HG03354 (cell line): Measurements from ENCODE around the gene SPAAR.
"Not testable (repeated sequence)": the region's sequence is repeated elsewhere in the genome, so short reads cannot be mapped to it uniquely, and the experiment has no call there.

Source experiments
- ATAC-seq: cut with Tn5 transposase; IDR thresholded peaks from one replicate; pipeline ENCODE4 v1.9.1; 2021; ENCODE audit warnings: mild to moderate bottlenecking; ENCODE audit not compliant: unreplicated experiment, poor library complexity, severe bottlenecking

The SPAAR gene

DNA sequence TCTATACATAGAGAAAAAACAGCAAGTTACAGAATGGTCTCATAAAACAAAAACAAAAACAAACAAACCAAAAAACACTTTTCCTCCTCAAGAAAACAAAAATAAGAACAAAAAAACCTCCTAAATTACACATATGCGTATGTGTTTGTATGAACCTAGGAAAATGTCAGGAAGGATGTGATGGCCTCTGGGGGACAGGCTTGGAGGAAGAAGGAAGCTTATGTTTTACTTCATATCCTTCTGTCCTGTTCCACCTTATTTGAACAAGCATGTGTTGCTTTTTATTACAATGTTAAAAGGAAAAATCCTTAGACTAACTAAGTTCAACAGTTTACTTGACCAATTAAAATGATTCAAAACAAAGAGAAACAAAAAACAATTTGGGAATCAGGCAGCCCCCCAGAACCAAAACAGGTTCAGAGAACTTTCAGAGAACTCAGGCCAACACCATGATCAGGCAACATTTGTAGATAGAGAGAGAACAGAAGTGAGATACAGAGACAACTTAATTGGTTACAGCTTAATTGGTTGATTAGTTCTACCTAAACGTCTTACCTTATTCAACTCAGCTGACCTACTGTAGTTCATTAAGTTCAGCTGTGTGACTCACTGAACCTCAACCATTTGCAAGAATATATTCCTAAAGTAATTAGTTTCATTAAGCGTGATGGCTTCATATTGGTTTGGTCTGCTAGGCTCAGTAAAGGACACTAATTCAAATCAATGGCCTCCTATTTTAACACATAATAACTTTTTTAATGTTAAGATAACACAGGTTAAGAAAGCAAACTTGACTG lies 10.1 kb downstream of the SPAAR start:
- ATAC-seq: no peak

DNA sequence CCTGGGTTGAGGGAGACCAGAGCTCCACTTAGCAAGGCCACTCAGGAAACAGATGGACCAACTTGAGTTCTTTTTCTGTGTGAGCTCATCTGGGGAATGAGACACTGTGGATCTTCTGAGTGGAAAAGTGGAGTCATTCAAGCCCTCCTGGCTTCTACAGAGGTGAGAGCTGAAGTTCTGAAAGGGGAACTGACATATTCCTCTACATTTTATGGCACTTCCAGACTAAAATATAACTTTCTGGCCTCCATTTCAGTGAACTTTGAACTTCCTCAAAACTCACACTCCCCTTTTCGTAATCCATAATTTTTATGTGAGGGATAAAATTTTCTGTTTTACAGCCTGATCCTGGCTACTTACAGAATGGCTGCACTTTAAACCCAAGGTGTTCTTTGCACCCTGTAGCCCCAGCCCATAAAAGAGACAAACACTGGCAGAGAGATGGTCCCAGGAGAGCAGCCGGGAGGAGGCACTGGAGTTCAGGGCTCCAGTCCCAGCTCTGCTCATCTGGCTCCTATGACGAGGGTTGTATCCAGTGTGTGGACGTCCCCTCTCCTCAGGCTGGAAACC lies 10.8 kb downstream of the SPAAR start:
- ATAC-seq: no peak

DNA sequence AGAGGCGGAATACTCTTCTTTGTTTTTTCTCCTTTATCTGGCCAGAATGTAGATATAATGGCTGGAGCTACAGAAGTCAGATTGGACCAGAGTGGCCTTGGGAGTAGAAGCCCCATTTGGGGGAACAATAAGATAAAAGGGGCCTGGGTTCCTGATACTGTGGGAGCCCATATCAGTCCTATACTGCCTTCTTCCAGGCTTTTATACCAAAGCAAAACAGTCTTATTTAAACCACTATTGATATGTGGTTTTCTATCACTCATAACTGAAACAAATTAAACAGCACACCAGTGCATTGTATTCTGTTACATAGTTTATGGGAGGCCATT lies 14.3 kb downstream of the SPAAR start:
- ATAC-seq: no peak

DNA sequence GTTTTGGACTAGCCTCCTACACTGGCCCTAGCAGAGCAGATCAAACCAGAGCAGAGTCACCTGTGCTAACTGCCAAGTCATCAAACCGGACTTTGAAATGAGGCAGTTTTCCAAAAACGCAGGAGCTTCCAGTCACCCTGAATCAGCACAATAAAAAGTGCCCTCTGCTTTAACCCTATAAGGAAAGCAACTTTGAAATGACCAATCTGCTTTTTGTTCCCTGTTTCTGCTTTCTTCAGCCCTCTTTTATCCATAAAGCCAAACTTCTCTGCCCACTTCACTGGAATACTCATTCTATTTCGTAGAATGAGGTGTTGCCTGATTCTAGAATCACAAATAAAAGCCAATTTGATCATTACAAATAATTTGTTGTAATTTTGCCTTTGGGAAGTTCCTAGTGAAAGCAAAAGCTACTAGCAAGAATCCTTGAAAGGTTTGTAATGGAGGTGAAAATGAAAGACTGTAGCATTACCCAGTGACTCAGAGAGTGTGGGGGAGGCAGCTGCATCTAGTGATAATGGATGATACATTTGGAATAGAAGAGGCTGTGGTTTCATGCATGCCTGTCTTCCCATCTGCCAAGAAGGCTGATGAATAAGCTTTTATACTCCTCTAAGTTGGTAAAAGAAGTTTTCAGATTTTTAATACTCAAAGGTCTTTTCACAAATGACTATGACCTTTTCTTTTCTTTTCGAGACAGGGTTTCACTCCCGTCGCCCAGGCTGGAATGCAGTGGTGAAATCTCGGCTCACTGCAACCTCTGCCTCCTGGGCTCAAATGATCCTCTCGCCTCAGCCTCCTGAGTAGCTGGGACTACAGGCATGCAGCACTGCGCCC lies 14.9 kb downstream of the SPAAR start:
- ATAC-seq: no peak

DNA sequence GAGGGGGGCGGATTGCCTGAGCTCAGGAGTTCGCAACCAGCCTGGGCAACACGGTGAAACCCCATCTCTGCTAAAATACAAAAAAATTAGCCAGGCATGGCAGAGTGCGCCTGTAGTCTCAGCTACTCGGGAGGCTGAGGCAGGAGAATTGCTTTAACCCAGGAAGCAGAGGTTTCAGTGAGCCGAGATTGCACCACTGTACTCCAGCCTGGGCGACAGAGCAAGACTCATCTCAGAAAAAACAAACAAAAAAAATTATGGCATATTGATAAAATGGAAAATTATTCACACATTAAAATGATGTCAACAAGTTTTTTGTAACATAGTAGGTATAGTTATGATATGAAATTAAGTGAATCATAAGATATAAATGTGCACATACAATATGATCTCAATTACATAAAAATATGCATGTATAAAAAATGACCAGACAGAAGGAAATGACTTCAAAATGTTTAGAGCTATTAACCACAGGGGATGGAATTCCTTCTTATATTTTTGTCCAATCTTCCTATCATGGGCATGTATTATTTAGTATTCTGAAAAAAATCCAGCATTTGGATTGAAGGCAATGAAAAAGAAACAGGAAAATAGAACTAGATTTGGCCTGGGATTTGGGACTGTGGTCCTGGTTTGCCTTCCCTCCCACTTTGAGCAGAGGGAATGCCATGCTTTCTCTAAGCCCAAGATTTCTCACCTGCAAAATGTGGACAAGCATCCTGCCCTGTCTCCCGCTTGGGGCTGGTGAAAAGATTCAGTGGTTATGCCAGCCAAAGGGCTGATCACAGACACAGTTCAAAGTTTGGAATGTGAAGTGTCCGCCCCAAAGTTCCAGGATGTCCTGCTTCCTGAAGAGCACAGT lies 19.5 kb downstream of the SPAAR start:
- no peak for ATAC-seq

DNA sequence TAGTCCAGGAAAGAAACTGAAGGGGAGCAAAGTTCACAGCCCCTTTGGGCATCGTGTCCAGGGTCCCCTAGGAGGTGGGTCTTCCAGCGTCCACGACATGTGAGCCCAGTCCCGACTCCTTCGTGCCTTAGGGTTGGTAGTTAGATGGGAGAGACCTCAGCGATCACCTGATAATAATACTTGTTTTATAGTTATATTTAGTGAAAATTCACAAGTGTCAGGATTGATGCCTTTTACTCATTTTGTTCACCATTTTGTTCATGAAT lies 20.1 kb downstream of the SPAAR start:
- no peak for ATAC-seq

DNA sequence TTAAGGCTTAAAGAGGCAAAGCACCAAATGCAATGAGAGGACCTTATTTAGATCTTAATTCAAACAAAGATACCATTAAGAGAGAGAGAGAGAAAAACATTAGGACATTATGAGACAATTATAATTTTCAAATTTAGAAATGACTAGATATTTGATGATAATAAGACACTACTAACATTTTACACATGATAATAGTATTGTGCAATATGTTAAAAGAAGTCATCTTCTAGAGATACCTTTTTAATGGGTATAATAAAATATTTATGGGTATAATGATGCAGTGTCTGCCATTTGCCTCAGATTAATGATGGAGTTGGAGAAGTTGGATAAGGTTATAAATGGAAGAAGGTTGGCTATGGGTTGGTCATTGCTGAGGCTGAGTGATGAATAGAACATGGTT lies 21.2 kb downstream of the SPAAR start:
- ATAC-seq: no peak

DNA sequence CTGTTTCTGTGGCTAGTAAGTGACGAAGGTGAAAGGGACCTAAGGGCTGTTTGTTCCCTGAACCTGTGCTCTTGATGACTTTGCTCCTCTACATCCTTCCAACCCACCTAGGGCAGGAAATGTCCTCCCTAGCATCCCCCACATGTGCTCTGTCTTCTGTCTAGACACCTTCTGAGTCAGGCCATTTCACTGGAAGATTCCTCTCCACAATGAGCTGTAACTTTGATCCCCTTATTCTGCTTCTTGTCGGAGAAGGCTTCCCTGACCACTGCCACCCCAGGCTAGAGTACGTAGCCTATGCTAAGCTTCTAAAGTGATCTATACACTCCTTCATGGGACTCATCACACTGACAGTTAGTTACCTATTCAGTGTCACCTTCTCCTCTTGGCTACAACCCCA lies 21.7 kb downstream of the SPAAR start:
- no peak for ATAC-seq

DNA sequence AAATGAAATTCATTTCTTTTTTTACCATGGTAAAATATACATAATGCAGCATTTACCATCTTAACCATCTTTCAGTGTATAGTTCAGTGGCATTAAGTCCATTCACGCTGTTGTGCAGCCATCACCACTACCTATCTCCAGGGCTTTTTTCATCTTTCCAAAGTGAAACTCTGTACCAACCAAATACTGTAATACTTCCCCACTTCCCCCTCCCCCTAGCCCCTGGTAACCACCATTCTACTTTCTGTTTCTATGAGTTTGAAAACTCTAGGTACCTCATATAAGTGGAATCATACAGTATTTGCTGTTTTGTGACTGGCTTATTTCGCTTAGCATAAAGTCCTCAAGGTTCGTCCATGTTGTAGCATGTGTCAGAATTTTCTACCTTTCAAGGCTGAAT lies 23.4 kb downstream of the SPAAR start:
- no peak for ATAC-seq

DNA sequence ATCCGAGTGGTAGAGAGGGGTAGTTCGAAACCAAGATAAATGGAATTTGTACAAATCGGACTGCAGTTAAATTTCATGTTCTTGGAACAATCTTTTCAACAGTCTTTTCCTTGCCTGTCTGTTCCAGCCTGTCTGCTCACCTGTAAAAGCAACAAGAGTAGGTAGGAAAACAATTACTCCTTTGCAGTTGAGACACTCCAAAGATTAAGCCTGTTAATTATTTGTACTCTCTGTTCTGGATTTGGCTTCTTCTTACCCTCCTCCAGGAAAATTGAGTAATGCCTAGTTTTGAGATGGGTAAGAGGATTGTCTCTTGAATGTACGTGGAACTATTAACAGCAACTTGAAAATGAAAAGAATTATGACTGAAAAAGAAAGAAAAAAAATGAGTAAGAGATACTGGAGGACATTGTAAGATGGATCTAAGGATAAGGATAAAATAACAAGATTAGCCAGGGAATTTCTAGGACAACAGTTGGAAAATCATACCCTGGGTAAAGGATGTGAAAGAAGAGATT lies 24.3 kb downstream of the SPAAR start:
- no peak for ATAC-seq

DNA sequence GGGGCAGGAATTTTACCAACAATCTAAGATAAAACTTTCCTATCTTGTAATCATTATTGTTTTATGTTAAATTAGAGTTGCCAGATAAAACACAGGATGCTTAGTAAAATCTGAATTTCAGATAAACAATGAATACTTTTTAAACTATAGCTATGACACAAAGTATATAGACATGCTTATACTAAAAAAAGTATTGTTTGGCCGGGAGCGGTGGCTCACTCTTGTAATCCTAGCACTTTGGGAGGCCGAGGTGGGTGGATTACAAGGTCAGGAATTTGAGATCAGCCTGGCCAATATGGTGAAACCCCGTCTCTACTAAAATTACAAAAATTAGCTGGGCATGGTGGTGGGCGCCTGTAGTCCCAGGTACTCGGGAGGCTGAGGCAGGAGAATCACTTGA lies 24.8 kb downstream of the SPAAR start:
- ATAC-seq: not testable (repeated sequence)

DNA sequence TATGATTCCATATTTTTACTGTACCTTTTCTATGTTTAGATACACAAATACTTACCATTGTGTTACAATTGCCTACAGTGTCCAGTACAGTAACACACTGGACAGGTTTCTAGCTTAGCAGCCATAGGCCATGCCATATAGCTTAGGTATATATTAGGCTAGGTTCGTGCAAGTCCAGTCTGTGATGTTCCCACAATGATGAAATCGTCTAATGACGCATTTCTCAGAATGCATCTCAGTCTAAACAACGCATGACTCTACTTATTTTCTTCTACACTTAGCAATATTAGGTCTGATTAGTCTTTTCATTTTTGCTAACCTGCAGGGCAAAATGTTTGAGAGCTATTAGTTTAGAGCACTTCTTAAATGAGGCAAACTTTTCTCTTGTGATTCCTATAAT lies 26.0 kb downstream of the SPAAR start:
- ATAC-seq: no peak

DNA sequence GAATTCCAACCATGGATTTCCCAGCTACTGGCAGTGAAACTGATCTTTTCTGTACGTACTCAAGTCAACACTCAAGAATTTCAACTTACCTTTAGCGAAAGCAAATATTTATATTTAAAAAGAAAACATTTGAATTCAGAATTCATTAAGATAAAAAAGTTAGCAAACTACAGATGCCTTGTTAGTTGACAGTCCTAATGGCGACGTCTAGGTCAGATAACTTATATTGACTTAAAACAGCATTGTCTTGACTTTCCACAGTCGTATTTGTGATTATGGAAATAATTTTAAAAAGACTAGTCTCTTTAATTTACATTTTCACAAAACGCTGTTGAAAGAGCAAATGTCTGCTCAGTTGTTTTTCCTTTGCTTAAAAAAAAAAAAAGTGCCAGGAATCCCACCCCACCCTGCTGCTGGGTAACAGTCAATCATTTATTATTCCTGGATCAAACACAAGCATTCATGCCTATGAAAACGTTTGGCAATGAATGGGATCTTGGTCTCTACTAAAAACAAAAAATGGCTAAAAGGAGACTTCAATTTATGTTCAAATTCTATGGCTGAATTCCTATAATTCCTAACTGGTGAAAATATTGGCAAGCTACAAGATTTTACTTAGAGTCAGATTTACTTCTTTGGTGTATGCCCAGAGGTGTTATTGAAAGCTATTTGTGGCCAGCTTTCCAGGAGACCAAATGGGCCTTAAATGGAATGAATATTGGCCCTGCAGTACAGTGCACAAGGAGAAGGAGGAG lies 26.6 kb downstream of the SPAAR start:
- no peak for ATAC-seq

DNA sequence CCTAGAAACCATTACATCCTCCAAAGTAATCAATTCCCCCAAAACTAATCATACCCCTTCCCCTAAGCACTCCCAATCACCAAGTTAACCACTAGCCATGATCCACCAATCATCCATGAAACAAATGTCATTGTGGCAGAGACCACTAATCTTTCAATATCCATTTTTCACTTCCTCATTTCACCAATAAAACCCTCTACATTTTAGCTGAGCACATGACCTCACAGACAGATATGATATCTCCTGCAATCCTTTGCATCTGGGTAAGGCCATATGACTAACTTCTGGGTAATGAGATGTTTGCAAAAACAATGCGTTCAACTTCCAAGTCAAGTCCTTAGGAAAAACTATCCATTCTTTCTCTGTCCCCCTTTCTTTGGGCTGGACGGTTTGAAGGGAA lies 27.9 kb downstream of the SPAAR start:
- no peak for ATAC-seq

DNA sequence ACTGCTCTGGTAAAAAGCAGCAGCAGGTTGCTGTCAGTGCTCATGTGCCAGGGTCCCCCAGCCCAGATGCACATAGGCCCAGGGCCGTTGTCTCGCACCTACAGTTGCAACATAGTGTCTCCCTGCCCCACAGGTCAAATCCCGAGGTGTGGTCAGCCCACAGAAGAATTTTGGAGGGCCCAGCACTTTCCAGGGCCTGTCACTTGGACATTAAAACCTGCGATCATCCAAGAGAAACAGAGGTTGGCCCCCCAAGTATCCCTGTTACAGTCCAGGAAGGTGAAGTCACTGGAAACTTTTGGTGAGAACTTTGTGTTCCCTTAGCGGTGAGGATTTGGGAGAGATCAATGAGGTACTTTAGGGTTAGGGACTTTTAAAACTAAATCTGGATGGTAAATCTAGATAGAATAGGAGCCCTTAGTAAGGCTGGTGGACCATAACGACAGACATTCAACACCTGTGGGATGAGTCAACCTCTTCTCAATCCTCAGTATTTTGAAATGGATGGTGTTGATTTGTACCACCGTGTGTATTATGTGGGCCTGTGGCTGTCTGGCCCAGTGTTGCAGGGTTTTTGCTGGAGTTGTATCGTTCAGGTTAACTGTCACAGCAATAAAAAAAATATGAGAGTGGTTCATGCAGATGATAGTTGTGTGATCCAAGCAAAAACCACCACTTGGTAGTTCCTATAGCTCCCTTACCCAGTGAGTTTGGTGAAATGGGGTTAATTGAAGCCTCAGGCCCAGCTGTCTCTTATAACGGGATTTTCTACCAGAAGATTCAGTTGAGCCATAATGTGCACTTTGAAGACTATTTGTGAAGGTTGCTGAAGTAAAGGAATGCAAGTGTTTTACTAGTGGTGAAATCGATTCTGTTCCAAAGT lies 29.4 kb downstream of the SPAAR start:
- ATAC-seq: no peak

DNA sequence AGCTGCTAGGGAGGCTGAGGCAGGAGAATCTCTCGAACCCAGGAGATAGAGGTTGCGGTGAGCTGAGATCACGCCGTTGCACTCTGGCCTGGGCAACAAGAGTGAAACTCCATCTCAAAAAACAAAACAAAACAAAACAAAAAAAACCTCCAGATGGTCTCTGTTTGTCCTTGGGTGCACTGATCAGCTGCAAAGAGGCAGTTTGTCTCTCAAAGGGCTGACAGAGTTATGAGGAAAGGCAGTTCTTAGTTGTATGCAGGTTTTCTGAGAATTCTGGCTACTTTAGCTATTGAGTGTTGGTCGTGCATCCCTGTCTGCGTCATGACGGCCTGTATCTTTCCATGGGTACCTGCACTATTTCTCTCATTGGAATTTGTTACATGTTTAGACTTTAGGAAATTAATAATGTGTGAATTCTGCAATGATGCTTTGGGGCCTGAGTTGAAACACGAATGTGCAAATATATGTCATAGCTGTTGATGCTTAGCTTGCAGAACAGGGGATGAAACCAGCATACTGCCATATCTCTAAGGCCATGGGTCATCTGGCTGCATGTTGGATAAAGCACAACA lies 30.5 kb downstream of the SPAAR start:
- no peak for ATAC-seq

DNA sequence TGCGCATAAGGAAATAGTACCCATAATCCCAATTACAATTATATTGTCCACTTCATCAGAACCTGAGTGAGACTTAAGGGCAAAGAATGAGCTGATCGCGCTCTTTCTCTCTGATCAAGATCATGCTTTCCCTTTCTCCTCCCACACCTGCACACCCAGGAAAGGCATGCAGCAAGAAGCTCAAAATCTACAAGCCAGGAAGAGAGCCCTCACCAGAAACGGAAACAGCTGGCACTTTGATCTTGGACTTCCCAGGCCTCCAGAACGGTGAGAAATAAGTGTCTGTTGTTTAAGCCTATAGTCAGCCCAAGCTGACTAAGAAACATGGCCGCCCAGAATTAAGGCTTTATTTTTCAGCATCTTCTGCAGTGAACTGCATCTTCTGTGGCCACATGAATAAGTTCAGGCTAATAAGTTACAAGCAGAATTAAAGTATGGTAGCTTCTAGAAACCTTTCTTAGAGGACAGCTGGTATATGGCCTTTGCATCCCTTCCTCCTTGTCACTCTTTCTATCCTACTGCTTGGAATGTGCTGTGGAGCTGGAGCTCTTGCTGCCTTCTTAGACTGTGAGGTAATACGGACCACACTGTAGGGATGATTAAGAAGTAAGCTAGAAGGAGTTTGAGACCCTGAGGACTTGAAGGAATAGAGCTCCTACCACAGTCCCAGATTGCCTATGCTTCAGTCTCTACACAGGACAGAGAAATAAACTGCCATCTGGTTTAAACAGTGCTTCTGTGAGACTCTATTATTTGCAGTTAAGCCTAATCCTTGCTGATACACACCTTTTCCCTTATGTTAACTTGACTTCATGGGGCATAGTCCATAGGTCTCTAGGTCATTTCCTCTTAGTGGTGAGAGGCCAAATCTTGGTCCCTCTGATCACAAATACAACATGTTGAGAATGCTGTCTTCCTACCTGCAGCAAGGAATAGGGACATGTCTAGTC lies 31.4 kb downstream of the SPAAR start:
- ATAC-seq: no peak
